SK-N-SH treated with all-trans-retinoic acid at 6 μM for 48 hours (cell line): Measurements from ENCODE around the gene YJEFN3.

Source experiments
- ESRRG ChIP-seq: fragments of 250-450 bp; sonication (Bioruptor Pico); IDR thresholded peaks from 2 replicates; pipeline ENCODE4 v1.6.1; 2021; ENCODE audit warnings: mild to moderate bottlenecking
- GLIS3 ChIP-seq: fragments of 250-450 bp; sonication (Bioruptor Pico); IDR thresholded peaks from 2 replicates; pipeline ENCODE4 v1.5.0; 2020; ENCODE audit warnings: mild to moderate bottlenecking, moderate library complexity
- ISL1 ChIP-seq: fragments of 250-450 bp; sonication (Bioruptor Pico); IDR thresholded peaks from 2 replicates; pipeline ENCODE4 v2.1.2; 2022; ENCODE audit warnings: mild to moderate bottlenecking, moderate library complexity
- SNAI2 ChIP-seq: fragments of 250-450 bp; sonication (Bioruptor Pico); IDR thresholded peaks from 2 replicates; pipeline ENCODE4 v1.5.0; 2020; ENCODE audit warnings: mild to moderate bottlenecking, moderate library complexity
- TCF4 ChIP-seq: fragments of 250-450 bp; sonication (Bioruptor Pico); IDR thresholded peaks from 2 replicates; pipeline ENCODE4 v1.8.0; 2021; ENCODE audit warnings: mild to moderate bottlenecking, moderate library complexity, borderline replicate concordance
- ZC3H10 ChIP-seq: fragments of 250-450 bp; sonication (Bioruptor Pico); IDR thresholded peaks from 2 replicates; pipeline ENCODE4 v1.5.1; 2021; ENCODE audit warnings: mild to moderate bottlenecking, moderate library complexity
- TF ChIP-seq, protein P1 (sequence below): fragments of 250-450 bp; sonication (Bioruptor Pico); IDR thresholded peaks from 2 replicates; pipeline ENCODE4 v1.8.0; 2020; ENCODE audit warnings: mild to moderate bottlenecking, moderate library complexity, borderline replicate concordance
- TF ChIP-seq, protein P2 (sequence below): fragments of 250-450 bp; sonication (Bioruptor Pico); IDR thresholded peaks from 2 replicates; pipeline ENCODE4 v1.5.0; 2020; ENCODE audit warnings: mild to moderate bottlenecking, moderate library complexity

DNA sequence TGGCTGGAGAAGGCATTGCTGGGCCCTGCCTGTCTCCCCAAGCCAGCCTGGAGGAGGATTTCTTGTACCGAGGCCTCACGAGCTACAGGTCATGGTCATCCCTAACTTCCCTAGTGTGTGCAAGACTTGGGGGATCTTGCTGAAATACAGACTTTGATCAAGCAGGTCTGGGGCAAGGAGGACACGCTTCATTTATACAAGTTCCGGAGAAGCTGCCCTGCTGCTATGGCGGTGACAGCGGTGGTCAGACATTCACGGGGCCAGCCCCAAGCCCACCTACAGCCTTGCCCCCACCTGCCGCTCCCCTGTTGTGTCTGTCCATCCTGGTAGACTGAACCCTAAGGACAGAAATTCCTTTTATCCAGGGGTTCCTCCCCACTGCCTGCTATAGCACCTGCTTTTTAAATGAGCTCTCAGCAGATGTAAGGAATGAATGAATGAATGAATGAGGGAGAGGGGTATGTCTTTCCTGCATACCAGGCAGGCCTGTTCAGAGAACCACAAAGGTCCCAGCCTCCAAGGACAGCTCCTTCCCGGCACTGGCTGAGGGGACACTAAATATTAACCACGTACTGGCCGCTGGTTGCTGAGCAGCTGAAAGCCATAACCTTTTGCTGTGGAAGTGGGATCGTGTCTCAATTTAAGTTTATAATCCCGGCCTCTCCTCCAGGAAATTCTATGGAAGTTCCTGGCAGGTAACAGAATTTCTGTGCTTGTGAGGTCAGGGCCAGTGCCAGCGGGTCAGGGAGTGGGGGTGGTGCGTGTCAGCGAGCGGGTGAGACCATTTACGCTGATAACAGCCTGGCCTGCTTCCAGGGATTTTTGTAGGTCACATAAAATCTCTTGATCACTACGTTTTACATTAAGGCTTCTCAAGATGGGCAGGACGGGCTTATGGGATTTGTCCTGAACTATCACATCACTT, 40.5 kb upstream of the YJEFN3 start:
- TF ChIP-seq, protein P1, sequence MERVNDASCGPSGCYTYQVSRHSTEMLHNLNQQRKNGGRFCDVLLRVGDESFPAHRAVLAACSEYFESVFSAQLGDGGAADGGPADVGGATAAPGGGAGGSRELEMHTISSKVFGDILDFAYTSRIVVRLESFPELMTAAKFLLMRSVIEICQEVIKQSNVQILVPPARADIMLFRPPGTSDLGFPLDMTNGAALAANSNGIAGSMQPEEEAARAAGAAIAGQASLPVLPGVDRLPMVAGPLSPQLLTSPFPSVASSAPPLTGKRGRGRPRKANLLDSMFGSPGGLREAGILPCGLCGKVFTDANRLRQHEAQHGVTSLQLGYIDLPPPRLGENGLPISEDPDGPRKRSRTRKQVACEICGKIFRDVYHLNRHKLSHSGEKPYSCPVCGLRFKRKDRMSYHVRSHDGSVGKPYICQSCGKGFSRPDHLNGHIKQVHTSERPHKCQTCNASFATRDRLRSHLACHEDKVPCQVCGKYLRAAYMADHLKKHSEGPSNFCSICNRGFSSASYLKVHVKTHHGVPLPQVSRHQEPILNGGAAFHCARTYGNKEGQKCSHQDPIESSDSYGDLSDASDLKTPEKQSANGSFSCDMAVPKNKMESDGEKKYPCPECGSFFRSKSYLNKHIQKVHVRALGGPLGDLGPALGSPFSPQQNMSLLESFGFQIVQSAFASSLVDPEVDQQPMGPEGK (CRISPR knock-in tag) = no peak
- TF ChIP-seq ESRRG (no peak), GLIS3 (CRISPR knock-in tag) (no peak), ISL1 (CRISPR knock-in tag) (no peak), SNAI2 (CRISPR knock-in tag) (no peak), TCF4 (CRISPR knock-in tag) (no peak), ZC3H10 (CRISPR knock-in tag) (no peak)
- TF ChIP-seq, protein P2, sequence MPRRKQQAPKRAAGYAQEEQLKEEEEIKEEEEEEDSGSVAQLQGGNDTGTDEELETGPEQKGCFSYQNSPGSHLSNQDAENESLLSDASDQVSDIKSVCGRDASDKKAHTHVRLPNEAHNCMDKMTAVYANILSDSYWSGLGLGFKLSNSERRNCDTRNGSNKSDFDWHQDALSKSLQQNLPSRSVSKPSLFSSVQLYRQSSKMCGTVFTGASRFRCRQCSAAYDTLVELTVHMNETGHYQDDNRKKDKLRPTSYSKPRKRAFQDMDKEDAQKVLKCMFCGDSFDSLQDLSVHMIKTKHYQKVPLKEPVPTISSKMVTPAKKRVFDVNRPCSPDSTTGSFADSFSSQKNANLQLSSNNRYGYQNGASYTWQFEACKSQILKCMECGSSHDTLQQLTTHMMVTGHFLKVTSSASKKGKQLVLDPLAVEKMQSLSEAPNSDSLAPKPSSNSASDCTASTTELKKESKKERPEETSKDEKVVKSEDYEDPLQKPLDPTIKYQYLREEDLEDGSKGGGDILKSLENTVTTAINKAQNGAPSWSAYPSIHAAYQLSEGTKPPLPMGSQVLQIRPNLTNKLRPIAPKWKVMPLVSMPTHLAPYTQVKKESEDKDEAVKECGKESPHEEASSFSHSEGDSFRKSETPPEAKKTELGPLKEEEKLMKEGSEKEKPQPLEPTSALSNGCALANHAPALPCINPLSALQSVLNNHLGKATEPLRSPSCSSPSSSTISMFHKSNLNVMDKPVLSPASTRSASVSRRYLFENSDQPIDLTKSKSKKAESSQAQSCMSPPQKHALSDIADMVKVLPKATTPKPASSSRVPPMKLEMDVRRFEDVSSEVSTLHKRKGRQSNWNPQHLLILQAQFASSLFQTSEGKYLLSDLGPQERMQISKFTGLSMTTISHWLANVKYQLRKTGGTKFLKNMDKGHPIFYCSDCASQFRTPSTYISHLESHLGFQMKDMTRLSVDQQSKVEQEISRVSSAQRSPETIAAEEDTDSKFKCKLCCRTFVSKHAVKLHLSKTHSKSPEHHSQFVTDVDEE (CRISPR knock-in tag) = no peak
